IMR-90 (cell line): ENCODE measurements around the gene NUP93. TPM values are rescaled to one million over a fixed set of nuclear protein-coding genes. Genes with fewer than 3 reads are reported as not detected.

Experiments used
- ATAC-seq: fragments of 200-7000 bp; cut with Tn5 transposase; 2 replicates; pipeline ENCODE4 v1.9.1; 2020; ENCODE audit warnings: low read depth, mild to moderate bottlenecking, moderate library complexity
- BruUV-seq: library from RNA; stranded (reverse); fragments of 400-500 nt; replicated peaks from 2 replicates; lab custom pipeline; 2021; lab: Mats Ljungman, UMichigan
- CTCF ChIA-PET: fragments of 300-600 bp; formaldehyde crosslinking; extraction: SDS; loops from one replicate; lab custom pipeline; 2021; ENCODE audit warnings: antibody characterized with exemption; lab: Yijun Ruan, JAX
- POLR2A ChIA-PET: fragments of 300-600 bp; sonication (Branson Sonifier 250); formaldehyde crosslinking; loops from one replicate; lab custom pipeline; 2022; ENCODE audit warnings: antibody characterized with exemption; ENCODE audit not compliant: unreplicated experiment; lab: Charles Lee
- DNase-seq: peaks from one replicate; pipeline ENCODE4 v3.0.0; 2013
- H2AFZ ChIP-seq: replicated peaks from 2 replicates; pipeline ENCODE3; 2013; ENCODE audit warnings: low read length, mild to moderate bottlenecking; ENCODE audit not compliant: poor library complexity
- H2AK5ac ChIP-seq: 2 replicates; pipeline ENCODE4 v1.6.1; 2013; ENCODE audit warnings: low read depth, low read length, inconsistent platforms
- H2AK9ac ChIP-seq: replicated peaks from 2 replicates; pipeline ENCODE3; 2013; ENCODE audit warnings: mild to moderate bottlenecking, low read depth, low read length, moderate library complexity; ENCODE audit not compliant: poor library complexity
- H2BK120ac ChIP-seq: 2 replicates; pipeline ENCODE4 v1.6.1; 2013; ENCODE audit warnings: low read depth, low read length, inconsistent platforms
- H2BK15ac ChIP-seq: 3 replicates; pipeline ENCODE4 v1.6.1; 2013; ENCODE audit warnings: low read depth, low read length, inconsistent platforms
- H2BK20ac ChIP-seq: 2 replicates; pipeline ENCODE4 v1.6.1; 2013; ENCODE audit warnings: low read depth, mild to moderate bottlenecking, inconsistent platforms, low read length, moderate library complexity
- H2BK5ac ChIP-seq: 2 replicates; pipeline ENCODE4 v1.6.1; 2013; ENCODE audit warnings: mild to moderate bottlenecking, low read depth, low read length, inconsistent platforms; ENCODE audit not compliant: poor library complexity, severe bottlenecking
- H3K14ac ChIP-seq: replicated peaks from 2 replicates; pipeline ENCODE4 v1.6.1; 2013; ENCODE audit warnings: low read depth, low read length, inconsistent platforms
- H3K18ac ChIP-seq: 2 replicates; pipeline ENCODE4 v1.6.1; 2013; ENCODE audit warnings: low read depth, low read length, control low read depth
- H3K23ac ChIP-seq: 2 replicates; pipeline ENCODE4 v1.6.1; 2013; ENCODE audit warnings: low read depth, low read length, inconsistent platforms
- H3K27ac ChIP-seq: 2 replicates; pipeline ENCODE4 v1.5.1; 2013; ENCODE audit warnings: mild to moderate bottlenecking, control low read depth, low read length; ENCODE audit not compliant: insufficient read depth
- H3K27me3 ChIP-seq: 2 replicates; pipeline ENCODE4 v1.6.1; 2013; ENCODE audit warnings: low read length; ENCODE audit not compliant: control insufficient read depth, insufficient read depth
- H3K36me3 ChIP-seq: 2 replicates; pipeline ENCODE4 v1.6.1; 2013; ENCODE audit warnings: low read length, mixed read lengths; ENCODE audit not compliant: control insufficient read depth, insufficient read depth
- H3K4ac ChIP-seq: 2 replicates; pipeline ENCODE4 v1.6.1; 2013; ENCODE audit warnings: low read depth, low read length, inconsistent platforms
- H3K4me1 ChIP-seq: 2 replicates; pipeline ENCODE4 v1.6.1; 2013; ENCODE audit warnings: low read length, mixed read lengths; ENCODE audit not compliant: control insufficient read depth, insufficient read depth
- H3K4me2 ChIP-seq: 2 replicates; pipeline ENCODE4 v1.6.1; 2013; ENCODE audit warnings: low read depth, mild to moderate bottlenecking, control low read depth, low read length, moderate library complexity
- H3K4me3 ChIP-seq: 2 replicates; pipeline ENCODE4 v1.5.1; 2013; ENCODE audit warnings: low read depth, mild to moderate bottlenecking, control low read depth, low read length, moderate library complexity; ENCODE audit not compliant: insufficient read depth
- H3K56ac ChIP-seq: 2 replicates; pipeline ENCODE4 v1.6.1; 2013; ENCODE audit warnings: low read length, inconsistent platforms; ENCODE audit not compliant: insufficient read depth; ENCODE audit errors: extremely low read depth
- H3K79me1 ChIP-seq, 2 experiments: 2 replicates each; pipeline ENCODE4 v1.6.1; 2013; ENCODE audit warnings: low read length in 2 of 2, inconsistent platforms in 1 of 2, low read depth in 1 of 2
- H3K9ac ChIP-seq: 2 replicates; pipeline ENCODE4 v1.6.1; 2013; ENCODE audit warnings: low read depth, low read length, control low read depth
- H3K9me1 ChIP-seq: 2 replicates; pipeline ENCODE4 v1.6.1; 2013; ENCODE audit warnings: low read length, inconsistent platforms; ENCODE audit not compliant: insufficient read depth
- H3K9me3 ChIP-seq: 2 replicates; pipeline ENCODE4 v1.6.1; 2013; ENCODE audit warnings: low read length; ENCODE audit not compliant: control insufficient read depth, insufficient read depth
- H4K20me1 ChIP-seq: 2 replicates; pipeline ENCODE4 v1.6.1; 2013; ENCODE audit warnings: low read length, inconsistent platforms; ENCODE audit not compliant: insufficient read depth
- H4K5ac ChIP-seq: 2 replicates; pipeline ENCODE4 v1.6.1; 2013; ENCODE audit warnings: mild to moderate bottlenecking, low read depth, low read length, control low read depth
- H4K8ac ChIP-seq, 2 experiments: 2 replicates each; pipeline ENCODE4 v1.6.1; 2013; ENCODE audit warnings: low read depth in 2 of 2, low read length in 2 of 2, control low read depth in 1 of 2, inconsistent platforms in 1 of 2
- H4K91ac ChIP-seq: 2 replicates; pipeline ENCODE4 v1.6.1; 2013; ENCODE audit warnings: low read depth, low read length, inconsistent platforms; ENCODE audit not compliant: insufficient read depth
- BHLHE40 ChIP-seq: fragments of 150-350 bp; IDR thresholded peaks from 2 replicates; pipeline ENCODE4 v1.6.1; 2016; ENCODE audit warnings: mild to moderate bottlenecking, low read depth, low read length
- CHD1 ChIP-seq: IDR thresholded peaks from 2 replicates; pipeline ENCODE4 v1.6.1; 2012; ENCODE audit warnings: low read depth, low read length, improper control_type of control experiment
- CTCF ChIP-seq: conservative IDR thresholded peaks from 2 replicates; pipeline ENCODE4 v1.5.1; 2012; ENCODE audit warnings: mild to moderate bottlenecking, low read depth, low read length, improper control_type of control experiment
- ELK1 ChIP-seq: fragments of 150-350 bp; IDR thresholded peaks from 2 replicates; pipeline ENCODE4 v1.6.1; 2016; ENCODE audit warnings: low read depth, mild to moderate bottlenecking, low read length, moderate library complexity, borderline replicate concordance
- FOS ChIP-seq: fragments of 150-350 bp; IDR thresholded peaks from 2 replicates; pipeline ENCODE4 v1.6.1; 2016; ENCODE audit warnings: low read depth, low read length
- MAFK ChIP-seq: IDR thresholded peaks from 2 replicates; pipeline ENCODE4 v1.6.1; 2012; ENCODE audit warnings: low read depth, low read length, improper control_type of control experiment
- MAZ ChIP-seq: IDR thresholded peaks from 2 replicates; pipeline ENCODE4 v1.6.1; 2012; ENCODE audit warnings: low read depth, mild to moderate bottlenecking, low read length, improper control_type of control experiment, moderate library complexity, borderline replicate concordance
- MXI1 ChIP-seq: IDR thresholded peaks from 2 replicates; pipeline ENCODE4 v1.6.1; 2012; ENCODE audit warnings: low read depth, mild to moderate bottlenecking, low read length, moderate library complexity, borderline replicate concordance
- NFE2L2 ChIP-seq: fragments of 150-350 bp; IDR thresholded peaks from 2 replicates; pipeline ENCODE4 v1.6.1; 2016; ENCODE audit warnings: low read depth, mild to moderate bottlenecking, low read length
- RCOR1 ChIP-seq: IDR thresholded peaks from 2 replicates; pipeline ENCODE4 v1.6.1; 2012; ENCODE audit warnings: mild to moderate bottlenecking, low read length, improper control_type of control experiment; ENCODE audit not compliant: insufficient replicate concordance
- RFX5 ChIP-seq: IDR thresholded peaks from 2 replicates; pipeline ENCODE4 v1.8.0; 2012; ENCODE audit warnings: low read depth, mild to moderate bottlenecking, low read length, moderate library complexity
- SMC3 ChIP-seq: fragments of 150-350 bp; IDR thresholded peaks from 2 replicates; pipeline ENCODE4 v1.6.1; 2016; ENCODE audit warnings: low read depth, mild to moderate bottlenecking, antibody characterized with exemption, low read length, moderate library complexity
- USF2 ChIP-seq: fragments of 150-350 bp; IDR thresholded peaks from 2 replicates; pipeline ENCODE4 v1.6.1; 2017; ENCODE audit warnings: mild to moderate bottlenecking, antibody characterized with exemption, low read length, low read depth
- WGBS, 2 experiments: methylation state at CpG; one replicate each; pipeline versions ENCODE4 v1.1.5 to v1.1.7; 2013; ENCODE audit warnings: missing lambda C conversion rate in 2 of 2; ENCODE audit not compliant: insufficient read length in 1 of 2; ENCODE audit errors: extremely low coverage in 2 of 2; 5-methylcytosine and 5-hydroxymethylcytosine counted together
- dilution Hi-C: fragments of 300-500 bp; cut with HindIII; formaldehyde crosslinking; loops from one replicate; pipeline ENCODE4 v1.14.3; 2018; ENCODE audit warnings: low sequenced_read_pairs; ENCODE audit not compliant: unreplicated experiment
- in situ Hi-C: fragments of 300-500 bp; cut with MboI; formaldehyde crosslinking; loops from 3 replicates; pipeline ENCODE4 v1.14.3; 2019; ENCODE audit warnings: low sequenced_read_pairs, inconsistent platforms, mixed read lengths
- intact Hi-C: fragments of 100-400 bp; cut with micrococcal nuclease; formaldehyde crosslinking; loops from 2 replicates; pipeline ENCODE4 v1.10.0; 2022
- polyA plus RNA-seq, 3 experiments: library from polyadenylated mRNA; depleted of rRNA; stranded (reverse); fragments of >200 nt; gene quantifications; 2 replicates each; pipeline ENCODE4 v1.2.3, GENCODE V29; 2012; ENCODE audit warnings: low replicate concordance in 1 of 3
- total RNA-seq: library from RNA; depleted of rRNA; stranded (reverse); fragments of >200 nt; gene quantifications from 2 replicates; pipeline ENCODE4 v1.2.3, GENCODE V29; 2012

Gene NUP93
- total and polyA plus RNA-seq, 2 of the 4 experiments (the other 2 are of a cell fraction): 54.6 to 72.6 TPM

- no peak overlapping the region for H3K4me3 ChIP-seq
- peaks cover 6% of the 10 kb centered on the region for H3K4me1 ChIP-seq
- WGBS, 2 experiments: no CpG with 5 or more reads among the region's 6 CpGs
- H2BK15ac ChIP-seq: no peak overlapping the region
- H3K9me1 ChIP-seq: peaks cover 12% of the 10 kb centered on the region
- no peak overlapping the region for H2AK9ac ChIP-seq
- H3K36me3 ChIP-seq: no peaks in the 10 kb centered on the region
- H4K5ac ChIP-seq: no peak overlapping the region
- no peaks in the 10 kb centered on the region for H3K9me3 ChIP-seq
- H2AFZ ChIP-seq: no peak overlapping the region
- POLR2A ChIA-PET: no interaction called here
- H3K4ac ChIP-seq: no peak overlapping the region
- no peak overlapping the region for H3K23ac ChIP-seq
- no peak overlapping the region for H2BK5ac ChIP-seq
- CTCF ChIA-PET: no interaction called here
- dilution Hi-C loops (no loop called here), in situ Hi-C loops (no loop called here), intact Hi-C loops (loop anchor here (10.0 kb wide), 1 partner anchor 177 kb away; the partner anchor contains the start of gene MT2A)
- no peak overlapping the region for H2BK120ac ChIP-seq
- H4K8ac ChIP-seq: no peak overlapping the region
- H3K79me1 ChIP-seq: peaks cover 29 to 37% of the 10 kb centered on the region in 2 experiments
- ATAC-seq (no peak), DNase-seq (no peak)
- no peak overlapping the region for H4K91ac ChIP-seq
- no peaks in the 10 kb centered on the region for H3K27me3 ChIP-seq
- H3K27ac ChIP-seq: no peak overlapping the region
- H3K4me2 ChIP-seq: no peak overlapping the region
- H4K20me1 ChIP-seq: peaks cover 4% of the 10 kb centered on the region; the same call in 1 of the 2 replicates
- H3K14ac ChIP-seq: no peak overlapping the region
- no TSS peak for BruUV-seq
- TF ChIP-seq BHLHE40: no peak
- no peak for TF ChIP-seq MAZ
- no peak for TF ChIP-seq SMC3
- TF ChIP-seq ELK1: no peak
- no peak for TF ChIP-seq CHD1
- TF ChIP-seq RCOR1: no peak
- no peak for TF ChIP-seq CTCF
- TF ChIP-seq MXI1: no peak
- no peak for TF ChIP-seq MAFK
- no peak for TF ChIP-seq USF2
- no peak for TF ChIP-seq RFX5
- TF ChIP-seq NFE2L2: no peak
- TF ChIP-seq FOS: no peak
- no peak overlapping the region for H3K9ac ChIP-seq
- no peak overlapping the region for H2AK5ac ChIP-seq
- no peak overlapping the region for H3K56ac ChIP-seq
- no peak overlapping the region for H3K18ac ChIP-seq
- no peak overlapping the region for H2BK20ac ChIP-seq
Measured at GRCh38 chr16:56781528-56781961, 51.6 kb downstream of the NUP93 start.
